Measurements from ENCODE around the gene DCC. TPM values are rescaled to one million over a fixed set of nuclear protein-coding genes. Genes with fewer than 3 reads are reported as not detected.

The DCC gene
- total RNA-seq, 3 donors from 2014 or later (not counting 1 experiment from before 2014, with no cell fraction given) = not detected

DNA sequence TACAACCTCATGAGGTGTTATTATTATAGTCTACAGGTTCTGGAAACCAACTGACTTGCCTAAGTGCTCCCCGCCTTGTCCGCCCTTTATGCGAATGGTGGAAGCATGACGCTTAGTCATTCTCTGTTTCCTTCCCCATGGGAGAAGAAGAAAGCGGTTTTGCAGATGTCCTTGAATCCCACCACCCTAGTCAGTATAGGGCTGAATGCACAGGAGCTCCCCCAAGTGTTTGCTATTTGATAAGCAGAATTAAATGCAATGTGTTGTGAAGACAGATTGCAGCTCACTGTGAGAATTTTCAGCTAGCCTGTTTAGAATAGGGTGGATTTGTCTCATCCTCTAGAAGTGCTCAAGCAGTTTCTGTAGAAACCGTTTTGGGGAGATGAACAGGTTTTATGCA is 652.0 kb downstream of the DCC start:
- Histone ChIP-seq H3K27ac (ENCODE audit: low read length) (no peak overlapping the region), H3K4me3 (ENCODE audit: low read length) (no peak overlapping the region), H3K36me3 (ENCODE audit: control insufficient read depth, insufficient read depth, low read length) (no peaks in the 10 kb centered on the region), H3K9me3 (ENCODE audit: control insufficient read depth, insufficient read depth, low read length) (peaks cover 4% of the 10 kb centered on the region), H3K27me3 (ENCODE audit: control insufficient read depth, insufficient read depth, low read length) (no peaks in the 10 kb centered on the region), H3K4me1 (ENCODE audit: control insufficient read depth, insufficient read depth, low read length) (no peaks in the 10 kb centered on the region)
- no peaks in the 10 kb centered on the region for H3K27me3 Mint-ChIP-seq (ENCODE audit: low read depth in 2 of 2)
- ATAC-seq (no peak), DNase-seq (no peak)
- no peaks in the 10 kb centered on the region for H3K36me3 Mint-ChIP-seq
- H3K4me3 Mint-ChIP-seq = no peak overlapping the region
- WGBS (ENCODE audit: insufficient coverage) = 76% methylated on average over 5 of the region's 6 CpGs
- no peak overlapping the region for H3K27ac Mint-ChIP-seq
- no peaks in the 10 kb centered on the region for H3K4me1 Mint-ChIP-seq
- intact Hi-C loops (cut with micrococcal nuclease) = no loop called here
- H3K9me3 Mint-ChIP-seq = peaks cover 2 to 8% of the 10 kb centered on the region in 2 donors
- TF ChIP-seq, protein P1, sequence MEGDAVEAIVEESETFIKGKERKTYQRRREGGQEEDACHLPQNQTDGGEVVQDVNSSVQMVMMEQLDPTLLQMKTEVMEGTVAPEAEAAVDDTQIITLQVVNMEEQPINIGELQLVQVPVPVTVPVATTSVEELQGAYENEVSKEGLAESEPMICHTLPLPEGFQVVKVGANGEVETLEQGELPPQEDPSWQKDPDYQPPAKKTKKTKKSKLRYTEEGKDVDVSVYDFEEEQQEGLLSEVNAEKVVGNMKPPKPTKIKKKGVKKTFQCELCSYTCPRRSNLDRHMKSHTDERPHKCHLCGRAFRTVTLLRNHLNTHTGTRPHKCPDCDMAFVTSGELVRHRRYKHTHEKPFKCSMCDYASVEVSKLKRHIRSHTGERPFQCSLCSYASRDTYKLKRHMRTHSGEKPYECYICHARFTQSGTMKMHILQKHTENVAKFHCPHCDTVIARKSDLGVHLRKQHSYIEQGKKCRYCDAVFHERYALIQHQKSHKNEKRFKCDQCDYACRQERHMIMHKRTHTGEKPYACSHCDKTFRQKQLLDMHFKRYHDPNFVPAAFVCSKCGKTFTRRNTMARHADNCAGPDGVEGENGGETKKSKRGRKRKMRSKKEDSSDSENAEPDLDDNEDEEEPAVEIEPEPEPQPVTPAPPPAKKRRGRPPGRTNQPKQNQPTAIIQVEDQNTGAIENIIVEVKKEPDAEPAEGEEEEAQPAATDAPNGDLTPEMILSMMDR (IDR thresholded peaks at IDR 0.05) = no peak

DNA sequence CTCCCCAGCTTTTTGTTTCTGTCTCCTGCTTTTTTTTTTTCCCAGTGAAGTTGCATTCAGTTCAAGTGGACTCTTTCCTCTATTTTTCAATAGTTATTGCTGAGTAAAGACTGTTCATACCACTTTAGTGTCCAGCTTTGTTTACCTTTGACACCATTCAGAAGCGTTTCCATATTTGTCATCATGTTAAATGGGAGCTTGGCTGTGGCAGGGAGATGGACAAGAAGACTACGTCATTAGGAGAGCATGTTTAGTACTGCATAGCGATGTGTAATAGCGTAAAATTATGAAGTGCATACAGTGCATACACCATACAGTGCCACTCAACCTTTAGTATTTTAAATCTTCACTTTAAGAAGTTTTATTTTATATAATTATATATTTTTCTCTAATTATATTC is 655.9 kb downstream of the DCC start:
- H3K9me3 ChIP-seq (ENCODE audit: control insufficient read depth, insufficient read depth, low read length) = peaks cover 4% of the 10 kb centered on the region
- intact Hi-C loops (cut with micrococcal nuclease) = no loop called here
- no peak for DNase-seq
- no peaks in the 10 kb centered on the region for H3K4me1 ChIP-seq (ENCODE audit: control insufficient read depth, insufficient read depth, low read length)
- no peak overlapping the region for H3K27ac ChIP-seq (ENCODE audit: low read length)
- no peak overlapping the region for H3K27ac Mint-ChIP-seq
- no peak overlapping the region for H3K4me3 Mint-ChIP-seq
- TF ChIP-seq, protein P1 (IDR thresholded peaks at IDR 0.05) = no peak
- no peaks in the 10 kb centered on the region for H3K36me3 ChIP-seq (ENCODE audit: control insufficient read depth, insufficient read depth, low read length)
- ATAC-seq = no peak
- no peaks in the 10 kb centered on the region for H3K4me1 Mint-ChIP-seq
- H3K27me3 ChIP-seq (ENCODE audit: control insufficient read depth, insufficient read depth, low read length) = no peaks in the 10 kb centered on the region
- no peaks in the 10 kb centered on the region for H3K27me3 Mint-ChIP-seq (ENCODE audit: low read depth in 2 of 2)
- no peak overlapping the region for H3K4me3 ChIP-seq (ENCODE audit: low read length)
- peaks cover 5 to 8% of the 10 kb centered on the region in 2 donors for H3K9me3 Mint-ChIP-seq
- 96% methylated on average over 2 of the region's 4 CpGs for WGBS (ENCODE audit: insufficient coverage)
- H3K36me3 Mint-ChIP-seq = no peaks in the 10 kb centered on the region

DNA sequence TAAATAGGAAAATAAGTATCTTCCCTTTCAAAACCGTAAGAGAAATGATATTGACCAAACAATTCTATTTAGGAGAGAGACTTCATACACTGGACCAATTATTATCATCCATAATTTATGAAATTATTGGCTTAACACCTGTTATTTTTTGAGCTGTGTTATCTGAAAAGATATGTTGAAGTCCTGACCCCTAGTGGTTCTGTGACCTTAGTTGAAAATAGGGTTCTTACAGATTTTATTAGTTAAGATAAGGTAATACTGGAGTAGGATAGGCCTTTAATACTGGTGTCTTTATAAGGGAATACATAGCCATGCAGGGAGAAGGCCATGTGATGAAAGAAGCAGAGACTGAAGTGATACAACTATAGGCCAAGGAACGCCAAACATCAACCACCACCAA is 659.6 kb downstream of the DCC start:
- peaks cover 3 to 6% of the 10 kb centered on the region in 2 donors for H3K9me3 Mint-ChIP-seq

DNA sequence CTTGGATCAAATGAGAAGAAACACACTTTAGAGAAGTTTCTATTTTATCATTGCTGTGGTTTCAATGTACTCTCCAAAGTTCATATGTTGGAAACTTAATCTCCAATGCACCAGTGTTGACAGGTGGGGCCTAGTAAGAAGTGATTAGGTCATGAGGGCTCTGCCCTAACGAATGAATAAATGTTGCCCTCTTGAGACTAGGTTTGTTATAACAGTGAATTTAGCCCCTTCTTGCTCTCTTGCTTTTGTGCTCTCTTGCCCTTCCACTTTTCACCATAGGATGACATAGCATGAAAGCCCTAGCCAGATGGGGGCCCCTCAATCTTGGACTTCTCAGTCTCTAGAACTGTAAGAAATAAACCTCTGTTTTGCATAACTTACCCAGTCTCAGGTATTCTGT is 664.8 kb downstream of the DCC start:
- Histone ChIP-seq H3K27me3 (ENCODE audit: control insufficient read depth, insufficient read depth, low read length) (no peaks in the 10 kb centered on the region), H3K36me3 (ENCODE audit: control insufficient read depth, insufficient read depth, low read length) (no peaks in the 10 kb centered on the region), H3K4me3 (ENCODE audit: low read length) (no peak overlapping the region), H3K9me3 (ENCODE audit: control insufficient read depth, insufficient read depth, low read length) (no peaks in the 10 kb centered on the region), H3K27ac (ENCODE audit: low read length) (no peak overlapping the region), H3K4me1 (ENCODE audit: control insufficient read depth, insufficient read depth, low read length) (no peaks in the 10 kb centered on the region)
- no peak overlapping the region for H3K27ac Mint-ChIP-seq
- DNase-seq = no peak
- H3K4me3 Mint-ChIP-seq = no peak overlapping the region
- no peak for ATAC-seq
- H3K9me3 Mint-ChIP-seq = peaks cover 8 to 9% of the 10 kb centered on the region in 2 donors
- no peaks in the 10 kb centered on the region for H3K4me1 Mint-ChIP-seq
- TF ChIP-seq, protein P1 (IDR thresholded peaks at IDR 0.05) = no peak
- H3K36me3 Mint-ChIP-seq = no peaks in the 10 kb centered on the region
- no peaks in the 10 kb centered on the region for H3K27me3 Mint-ChIP-seq (ENCODE audit: low read depth in 2 of 2)
- intact Hi-C loops (cut with micrococcal nuclease) = no loop called here
- 36% methylated on average over 1 of the region's 1 CpG for WGBS (ENCODE audit: insufficient coverage)

More for the DNA sequence above, 659.6 kb downstream of the DCC start:
- ATAC-seq (no peak), DNase-seq (no peak)
- H3K9me3 ChIP-seq (ENCODE audit: control insufficient read depth, insufficient read depth, low read length) = peaks cover 4% of the 10 kb centered on the region
- Mint-ChIP-seq H3K4me3 (no peak overlapping the region), H3K4me1 (no peaks in the 10 kb centered on the region), H3K27ac (no peak overlapping the region), H3K27me3 (ENCODE audit: low read depth in 2 of 2) (no peaks in the 10 kb centered on the region), H3K36me3 (no peaks in the 10 kb centered on the region)
- intact Hi-C loops (cut with micrococcal nuclease) = no loop called here
- H3K27me3 ChIP-seq (ENCODE audit: control insufficient read depth, insufficient read depth, low read length) = no peaks in the 10 kb centered on the region
- H3K36me3 ChIP-seq (ENCODE audit: control insufficient read depth, insufficient read depth, low read length) = no peaks in the 10 kb centered on the region
- no peaks in the 10 kb centered on the region for H3K4me1 ChIP-seq (ENCODE audit: control insufficient read depth, insufficient read depth, low read length)
- no CpG with 5 or more reads among the region's 2 CpGs for WGBS (ENCODE audit: insufficient coverage)
- TF ChIP-seq, protein P1 (IDR thresholded peaks at IDR 0.05) = no peak
- no peak overlapping the region for H3K4me3 ChIP-seq (ENCODE audit: low read length)
- no peak overlapping the region for H3K27ac ChIP-seq (ENCODE audit: low read length)
